ENCODE measurements around the gene LNX1.

LNX1 gene

DNA sequence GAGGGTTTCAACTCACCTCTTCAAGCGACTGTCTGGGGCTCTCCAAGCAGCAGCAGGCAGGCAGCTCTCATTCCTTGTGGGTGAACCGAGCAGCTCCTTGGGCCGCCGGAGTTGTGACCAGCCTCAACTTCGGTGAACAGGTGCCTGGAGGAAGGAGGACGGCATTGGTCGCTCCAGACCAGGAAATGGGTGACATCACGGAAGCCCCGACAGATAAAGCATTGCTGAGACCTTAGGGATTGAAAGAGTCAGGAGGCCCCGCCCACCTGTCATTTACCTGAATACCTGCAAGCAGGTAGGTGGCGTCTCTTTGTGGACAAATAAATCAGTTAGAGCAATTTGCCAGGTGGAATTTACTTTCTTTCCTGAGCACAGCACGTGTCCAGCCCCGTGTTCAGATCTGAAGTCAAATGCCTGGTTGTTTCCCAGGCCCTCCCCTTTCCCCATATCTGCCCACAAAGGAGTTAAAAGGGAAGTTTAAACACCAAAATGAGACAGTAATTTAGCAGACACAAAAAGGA, at the start of gene LNX1:
Gene LNX1 (minus strand): TSS at position 115 of the 521 bp plus-strand sequence. CDS start 17,484 bp downstream, outside the sequence.
- DNase-seq: no peak

DNA sequence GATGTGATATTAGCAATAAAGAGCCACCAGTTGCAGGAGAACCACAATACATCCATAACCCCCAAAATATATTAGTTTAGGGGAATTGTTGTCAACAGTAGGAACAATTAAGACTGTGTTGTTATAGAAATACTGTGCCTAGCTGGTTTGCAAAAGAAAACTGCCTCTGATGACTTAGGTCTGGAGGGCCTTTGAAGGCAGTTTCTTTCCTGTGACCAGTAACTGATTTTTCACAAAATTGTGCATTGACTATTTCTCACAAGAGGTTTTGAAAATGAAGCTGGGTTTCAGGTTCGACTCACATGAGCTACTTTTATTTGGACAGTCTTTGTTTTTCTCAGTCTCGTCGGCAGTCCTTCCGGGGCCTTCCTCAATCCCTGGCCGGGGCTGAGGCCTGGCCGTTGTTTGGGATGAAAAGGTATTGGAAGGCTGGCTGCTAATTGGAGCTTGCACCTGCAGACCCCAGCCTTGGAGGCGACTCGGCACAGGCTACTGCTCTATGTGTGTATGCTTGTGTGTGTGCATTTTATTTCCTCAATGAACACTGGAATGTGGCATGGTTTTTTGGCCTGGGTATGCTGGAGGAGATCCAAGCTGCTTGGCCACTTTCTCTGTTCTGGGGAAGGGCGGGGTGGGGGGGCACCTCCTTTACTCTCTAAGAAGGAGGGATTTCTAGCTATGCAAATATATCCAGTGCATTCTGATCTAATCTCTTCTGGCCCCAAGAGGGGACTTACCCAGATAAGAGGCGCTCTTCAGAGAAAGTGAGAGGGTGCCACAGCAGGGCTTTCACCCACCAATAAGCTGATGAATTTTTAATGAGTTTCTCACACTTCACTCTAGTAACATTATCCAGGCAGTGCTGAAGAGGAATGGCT, 49.5 kb upstream of the LNX1 start:
- no peak for DNase-seq

GRCh38 chr4:53638919-53639318, 47.6 kb upstream of the LNX1 start:
- no peak for DNase-seq

DNA sequence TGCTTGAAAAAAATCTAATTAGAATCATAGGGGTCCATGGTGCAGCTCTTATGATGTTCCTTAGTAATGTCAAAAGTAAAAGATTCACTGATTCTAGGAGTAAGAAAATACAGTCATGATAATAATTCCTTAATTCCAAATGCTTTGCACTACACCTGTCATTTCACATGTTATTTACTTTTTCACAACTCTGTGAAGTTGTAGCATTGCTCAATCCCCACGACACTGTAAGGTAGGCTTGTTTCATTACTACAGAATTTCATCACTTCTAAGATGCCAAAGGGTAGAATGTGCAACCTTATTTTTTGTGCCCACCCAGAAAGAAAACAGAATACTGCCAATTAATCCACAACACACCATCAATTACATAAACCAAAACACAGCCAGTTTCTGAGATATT, 46.1 kb upstream of the LNX1 start:
- no peak for DNase-seq

DNA sequence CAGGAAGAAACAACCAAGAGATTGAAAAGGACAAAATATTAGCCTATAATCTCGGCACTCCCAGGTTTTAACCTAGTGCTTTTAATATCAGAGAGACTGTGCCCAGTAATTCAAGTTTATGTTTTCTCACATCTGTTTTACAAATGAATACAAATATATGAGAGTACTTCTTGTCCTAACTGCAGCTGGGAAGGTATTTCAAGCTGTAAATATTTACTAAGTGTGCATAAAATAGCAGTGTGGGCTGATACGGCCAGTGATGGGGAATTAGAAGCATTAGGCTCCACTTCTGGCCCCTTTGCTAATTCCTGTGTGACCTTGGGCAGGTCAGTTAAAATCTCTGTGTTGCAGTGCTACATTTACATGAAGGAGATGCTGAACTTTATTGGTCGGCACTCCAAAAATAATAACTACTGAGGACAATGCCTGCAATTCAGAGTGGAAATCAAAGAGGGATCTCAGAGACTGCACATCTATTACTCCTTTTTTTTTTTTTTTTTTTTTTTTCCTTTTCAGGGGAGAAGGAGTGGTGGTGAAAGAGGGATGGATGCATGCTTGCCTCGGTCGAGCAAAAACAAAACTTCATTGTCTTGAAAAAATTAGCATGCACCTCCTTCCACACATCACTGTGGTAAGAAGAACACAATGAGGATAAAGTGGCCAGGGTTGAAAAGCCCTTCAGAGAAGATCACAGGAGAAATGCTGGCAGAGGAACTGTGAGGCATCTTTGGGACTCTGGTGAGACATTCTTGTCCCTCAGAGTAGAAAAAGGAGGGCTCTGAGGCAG, 44.6 kb upstream of the LNX1 start:
- DNase-seq: no peak

GRCh38 chr4:53633608-53634007, 42.3 kb upstream of the LNX1 start:
- no peak for DNase-seq

GRCh38 chr4:53629296-53629695, 38.0 kb upstream of the LNX1 start:
- DNase-seq: no peak

- DNase-seq: no peak
Observed at GRCh38 chr4:53626491-53626890, 35.2 kb upstream of the LNX1 start.

GRCh38 chr4:53625888-53626287, 34.6 kb upstream of the LNX1 start:
- DNase-seq: no peak

GRCh38 chr4:53622739-53623151, 31.5 kb upstream of the LNX1 start:
- DNase-seq: no peak

DNA sequence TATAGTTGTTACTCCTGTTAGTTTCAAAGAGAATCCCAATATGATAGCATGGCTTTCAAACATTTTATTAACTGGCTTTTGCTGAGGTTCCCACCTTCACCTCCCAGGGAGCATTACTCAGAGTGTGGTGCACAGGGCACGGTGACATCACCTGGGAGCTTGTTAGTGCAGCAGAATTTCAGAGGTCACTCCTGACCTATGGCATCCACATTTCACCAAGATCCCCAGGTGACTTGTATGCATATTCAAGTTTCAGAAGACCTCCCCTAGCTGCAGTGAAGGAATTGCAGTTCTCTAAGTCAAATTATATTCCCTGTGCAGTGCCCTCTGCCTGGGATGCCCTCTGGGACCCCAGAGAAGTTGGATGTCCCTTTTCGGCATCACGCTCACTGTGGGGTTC, 29.7 kb upstream of the LNX1 start:
- no peak for DNase-seq

DNA sequence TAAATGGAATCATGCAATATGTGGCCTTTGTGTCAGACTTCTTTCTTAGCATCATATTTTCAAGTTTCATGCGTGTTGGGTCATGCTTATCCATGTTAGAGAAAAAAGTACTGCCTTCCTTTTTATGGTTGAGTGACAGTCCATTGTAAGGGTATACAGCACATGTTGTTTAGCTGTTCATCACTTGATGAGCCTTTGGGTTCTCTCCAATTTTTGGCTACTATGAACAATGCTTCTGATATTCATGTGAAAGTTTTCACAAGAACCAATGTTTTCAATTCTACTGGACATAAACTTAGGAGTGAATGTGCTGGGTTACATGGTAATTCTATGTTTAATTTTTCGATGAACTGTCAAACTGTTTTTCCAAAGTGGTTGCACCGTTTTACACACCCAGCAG, 28.1 kb upstream of the LNX1 start:
- no peak for DNase-seq

DNA sequence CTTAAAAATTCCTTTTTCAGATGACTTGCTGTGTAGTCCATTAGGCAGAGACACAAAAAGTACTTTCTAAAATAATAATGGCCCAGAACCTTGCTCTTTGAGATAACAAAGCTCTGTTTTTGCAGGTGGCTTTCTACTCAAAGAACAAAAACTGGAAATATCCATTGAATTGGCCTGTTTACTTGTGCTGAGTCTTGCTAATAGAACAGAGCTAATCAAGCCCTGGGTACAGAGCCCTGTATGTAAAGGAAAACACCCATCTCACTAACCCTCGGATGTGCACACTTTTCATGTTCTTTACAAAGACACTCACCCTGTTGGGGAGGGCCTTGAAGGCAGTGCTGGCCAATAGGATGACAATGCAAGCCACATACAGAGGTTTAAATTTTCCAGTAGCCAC, 27.0 kb upstream of the LNX1 start:
- no peak for DNase-seq

GRCh38 chr4:53617101-53617680, 25.9 kb upstream of the LNX1 start:
- no peak for DNase-seq

DNA sequence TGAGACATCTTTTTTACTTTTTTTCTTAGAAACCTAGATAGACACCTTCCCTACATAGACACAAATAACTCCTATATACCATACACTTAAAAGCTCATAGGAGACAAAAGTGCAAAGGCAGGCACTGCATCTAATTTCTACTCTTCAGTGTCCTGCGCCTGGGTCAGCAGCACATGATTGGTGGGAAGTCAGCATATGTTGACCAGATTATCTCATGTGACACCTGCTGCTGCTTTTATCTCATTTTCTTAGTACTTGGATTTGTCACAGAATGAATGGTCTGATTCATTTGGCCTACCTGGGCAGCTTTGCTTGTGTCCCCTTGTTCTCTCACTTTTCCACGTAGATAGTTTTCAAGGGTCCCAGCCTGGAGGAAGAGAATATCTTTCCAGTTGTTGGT, 24.9 kb upstream of the LNX1 start:
- no peak for DNase-seq

DNA sequence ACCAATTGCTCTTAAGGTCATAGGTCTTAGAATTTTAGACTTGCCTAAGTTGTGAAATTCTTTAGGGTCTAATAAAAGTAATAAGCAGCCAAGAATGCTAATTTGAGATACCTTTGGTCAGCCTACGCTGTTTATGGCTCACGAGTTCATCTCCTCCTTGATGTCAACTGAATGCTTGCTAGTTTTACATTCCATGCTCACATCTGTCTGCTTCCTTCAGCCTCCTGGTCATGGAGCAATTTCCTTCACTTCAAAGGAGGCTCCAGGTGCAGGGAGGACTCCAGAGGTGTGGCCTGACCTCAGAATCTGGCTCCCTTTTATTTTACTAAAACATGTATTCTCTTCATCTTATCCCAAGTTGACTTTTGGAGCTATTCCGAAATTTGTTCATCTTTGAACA, 23.3 kb upstream of the LNX1 start:
- no peak for DNase-seq

DNA sequence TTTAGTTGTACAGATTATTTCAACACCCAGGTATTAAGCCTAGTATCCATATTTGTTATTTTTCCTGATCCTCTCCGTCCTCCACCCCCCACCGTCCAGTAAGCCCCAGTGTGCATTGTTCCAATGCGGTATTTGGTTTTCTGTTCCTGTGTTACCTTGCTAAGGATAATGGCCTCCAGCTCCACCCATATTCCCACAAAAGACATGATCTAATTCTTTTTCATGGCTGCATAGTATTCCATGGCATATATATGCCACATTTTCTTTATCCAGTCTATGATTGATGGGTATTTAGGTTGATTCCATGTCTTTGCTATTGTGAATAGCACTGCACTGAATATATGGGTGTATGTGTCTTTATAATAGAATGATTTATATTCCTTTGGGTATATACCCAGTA, 22.1 kb upstream of the LNX1 start:
- no peak for DNase-seq

DNA sequence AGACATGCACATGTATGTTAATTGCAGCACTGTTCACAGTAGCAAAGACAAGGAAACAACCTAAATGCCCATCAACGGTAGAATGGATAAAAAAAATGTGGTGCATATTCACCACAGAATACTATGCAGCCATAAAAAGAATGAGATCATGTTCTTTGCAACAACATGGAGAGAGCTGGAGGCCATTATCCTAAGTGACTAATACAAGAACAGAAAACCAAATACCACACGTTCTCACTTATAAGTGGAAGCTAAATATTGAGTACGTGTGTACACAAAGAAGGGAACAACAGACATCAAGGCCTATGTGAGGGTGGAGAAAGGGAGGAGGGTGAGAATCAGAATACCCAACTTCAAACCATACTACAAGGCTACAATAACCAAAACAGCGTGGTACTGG, 17.4 kb upstream of the LNX1 start:
- DNase-seq: no peak

- DNase-seq: no peak
Observed at GRCh38 chr4:53608242-53608641, 17.0 kb upstream of the LNX1 start.

DNA sequence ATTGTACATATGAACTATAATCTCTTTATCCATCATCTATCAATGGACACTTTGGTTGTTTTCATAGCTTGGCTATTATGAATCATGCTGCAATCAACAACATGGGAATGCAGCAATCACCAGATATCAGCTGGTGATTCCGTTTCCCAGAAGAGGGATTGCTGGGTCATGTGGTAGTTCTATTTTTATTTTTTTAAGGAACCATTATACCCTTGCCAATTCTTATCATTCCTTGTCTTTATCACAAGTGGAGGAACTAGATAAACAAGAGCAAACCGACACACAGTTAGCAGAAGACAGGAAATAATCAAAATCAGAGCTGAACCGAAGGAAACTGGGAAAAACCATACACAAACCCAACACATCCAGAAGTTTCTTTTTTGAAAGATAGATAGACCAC, 14.5 kb upstream of the LNX1 start:
- DNase-seq: no peak

- DNase-seq: no peak
Observed at GRCh38 chr4:53602390-53602789, 11.1 kb upstream of the LNX1 start.

GRCh38 chr4:53601251-53601764, 10.0 kb upstream of the LNX1 start:
- no peak for DNase-seq

- no peak for DNase-seq
Observed at GRCh38 chr4:53599632-53600031, 8.3 kb upstream of the LNX1 start.
